ENCODE results near the gene OTULINL.
"Not testable (repeated sequence)": the region's sequence is repeated elsewhere in the genome, so short reads cannot be mapped to it uniquely, and the experiment has no call there.

Gene OTULINL

GRCh38 chr5:14581106-14581890, at the start of gene OTULINL:
Gene OTULINL (plus strand): TSS chr5:14581792. CDS start chr5:14581895, 103 bp downstream.
- DNase-seq (ENCODE audit: low read depth, low spot score): no peak

DNA sequence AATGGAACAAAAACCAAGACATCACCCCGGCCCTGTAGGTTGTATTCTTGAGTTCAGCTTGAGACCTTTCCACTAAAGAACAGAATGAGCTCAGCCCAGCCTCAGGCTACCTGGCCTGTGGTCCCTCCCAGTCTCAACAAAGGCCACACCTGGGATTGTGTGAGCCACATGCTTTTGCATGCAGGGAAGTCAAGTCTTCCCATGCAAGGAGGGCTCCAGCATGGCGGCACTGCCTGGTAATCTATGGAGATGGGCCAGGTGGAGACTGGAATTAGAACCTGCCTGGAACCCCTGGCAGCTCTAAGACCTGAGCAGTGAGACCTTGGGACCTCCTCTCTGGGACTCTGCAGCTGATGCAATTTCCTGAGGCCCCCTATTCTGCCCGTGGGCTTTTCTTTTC, 49.4 kb upstream of the OTULINL start:
- DNase-seq (ENCODE audit: low read depth, low spot score): no peak

DNA sequence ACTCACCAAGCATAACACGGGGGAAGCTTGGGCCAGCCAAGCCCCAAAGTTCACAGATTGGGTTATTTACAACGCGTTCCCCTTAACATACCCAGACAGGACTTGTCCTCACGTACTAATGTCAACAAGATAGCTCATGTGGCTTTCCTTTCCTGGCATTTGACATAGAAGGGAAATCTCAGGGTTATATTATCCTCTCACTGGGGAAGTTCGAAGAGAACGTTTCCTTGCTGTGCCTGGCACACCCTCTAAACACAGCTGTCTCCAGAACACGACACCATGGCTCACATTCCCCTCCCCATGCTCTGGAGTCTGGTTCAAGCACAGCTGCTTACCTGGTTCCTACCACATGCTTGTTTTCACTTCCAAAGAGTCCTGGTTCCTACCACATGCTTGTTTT, 46.8 kb upstream of the OTULINL start:
- no peak for DNase-seq (ENCODE audit: low read depth, low spot score)

DNA sequence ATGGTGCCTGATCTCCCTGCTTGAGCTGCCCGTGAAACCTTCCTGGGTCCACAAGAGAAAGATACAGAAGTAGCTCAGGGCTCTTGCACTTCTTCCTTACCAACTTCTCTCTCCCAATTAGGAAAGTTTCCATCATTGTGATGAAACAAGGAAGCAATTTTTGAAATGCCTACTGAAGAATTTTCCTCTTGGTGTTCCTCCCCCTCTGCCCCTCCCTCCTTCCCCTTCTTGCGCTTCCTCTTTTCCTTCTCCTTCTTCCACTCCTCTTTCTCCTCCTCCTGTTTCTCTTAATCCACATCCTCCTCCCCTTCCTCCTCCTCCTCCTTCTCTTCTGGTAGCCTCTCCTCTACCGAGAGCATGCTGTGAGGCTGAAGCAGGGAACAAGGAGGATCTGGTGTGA, 36.3 kb upstream of the OTULINL start:
- DNase-seq (ENCODE audit: low read depth, low spot score): no peak

DNA sequence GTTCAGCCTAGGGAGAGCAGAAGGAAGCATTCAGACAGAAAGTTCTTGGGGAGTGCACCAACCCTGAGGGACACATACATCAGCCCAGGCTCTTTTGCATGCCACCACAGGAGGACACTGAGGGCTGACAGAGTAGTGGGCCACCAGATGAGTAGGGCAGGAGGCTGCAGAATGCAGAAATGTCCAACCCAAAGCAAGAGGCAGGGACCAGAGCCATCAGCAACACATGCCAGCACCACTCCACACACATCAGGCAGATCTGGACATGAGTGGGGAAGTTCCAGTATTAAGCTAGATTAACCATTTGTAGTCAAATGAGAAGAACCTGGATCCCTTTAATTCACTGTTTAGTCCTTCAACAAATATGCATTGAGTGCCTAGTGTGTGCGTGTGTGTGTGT, 35.7 kb upstream of the OTULINL start:
- no peak for DNase-seq (ENCODE audit: low read depth, low spot score)

DNA sequence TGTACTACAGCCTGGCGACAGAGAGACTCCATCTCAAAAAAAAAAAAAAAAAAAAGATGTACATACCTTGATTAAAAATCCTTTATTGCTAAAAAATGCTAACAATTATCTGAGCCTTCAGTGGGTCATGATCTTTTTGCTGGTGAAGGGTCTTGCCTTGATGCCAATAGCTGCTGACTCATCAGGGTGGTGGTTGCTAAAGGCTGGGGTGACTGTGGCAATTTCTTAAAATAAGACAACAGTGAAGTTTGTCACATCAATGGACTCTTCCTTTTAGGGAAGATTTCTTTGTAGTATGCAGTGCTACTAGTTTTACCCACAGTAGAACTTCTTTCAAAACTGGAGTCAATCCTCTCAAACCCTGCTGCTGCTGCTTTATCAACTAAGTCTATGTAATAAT, 33.9 kb upstream of the OTULINL start:
- no peak for DNase-seq (ENCODE audit: low read depth, low spot score)

DNA sequence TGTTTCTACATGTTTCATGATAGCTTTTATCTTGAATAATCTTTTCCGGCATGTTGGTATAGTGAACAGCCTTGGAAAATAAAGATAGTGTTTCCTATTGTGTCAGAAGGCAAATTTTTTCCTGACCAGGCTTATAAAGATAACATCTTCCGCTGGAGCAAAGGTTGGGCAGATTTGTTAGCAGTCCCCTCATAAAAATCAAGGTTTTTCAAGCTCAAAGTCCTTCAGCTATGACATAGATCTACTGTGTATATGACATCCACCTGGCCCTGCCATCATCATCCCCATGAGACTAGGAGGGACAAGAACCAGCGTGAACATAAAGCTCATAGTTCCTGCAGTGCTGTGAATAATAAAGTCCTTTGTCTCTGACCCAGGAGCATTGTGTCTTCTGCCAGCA, 30.4 kb upstream of the OTULINL start:
- DNase-seq (ENCODE audit: low read depth, low spot score): no peak

GRCh38 chr5:14552017-14552416, 29.6 kb upstream of the OTULINL start:
- no peak for DNase-seq (ENCODE audit: low read depth, low spot score)

- not testable (repeated sequence) for DNase-seq (ENCODE audit: low read depth, low spot score)
Measured at GRCh38 chr5:14554288-14554687, 27.3 kb upstream of the OTULINL start.

DNA sequence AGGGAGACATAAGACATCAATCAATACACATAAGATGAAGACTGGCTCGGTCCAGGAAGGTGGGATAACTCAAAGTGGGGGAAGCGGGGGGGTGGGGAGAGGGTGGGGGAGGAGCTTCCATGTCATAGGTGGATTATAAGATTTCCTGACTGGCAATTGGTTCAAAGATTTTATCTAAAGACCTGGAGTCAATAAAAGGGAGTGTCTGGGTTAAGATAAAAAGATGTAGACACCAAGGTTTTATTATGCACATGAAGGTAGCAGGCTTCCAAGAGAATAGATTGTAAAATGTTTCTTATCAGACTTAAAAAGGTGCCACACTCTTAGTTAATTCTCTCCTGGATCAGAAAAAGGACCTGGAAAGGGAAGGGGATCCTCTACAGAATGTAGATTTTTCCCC, 25.6 kb upstream of the OTULINL start:
- DNase-seq (ENCODE audit: low read depth, low spot score): no peak

DNA sequence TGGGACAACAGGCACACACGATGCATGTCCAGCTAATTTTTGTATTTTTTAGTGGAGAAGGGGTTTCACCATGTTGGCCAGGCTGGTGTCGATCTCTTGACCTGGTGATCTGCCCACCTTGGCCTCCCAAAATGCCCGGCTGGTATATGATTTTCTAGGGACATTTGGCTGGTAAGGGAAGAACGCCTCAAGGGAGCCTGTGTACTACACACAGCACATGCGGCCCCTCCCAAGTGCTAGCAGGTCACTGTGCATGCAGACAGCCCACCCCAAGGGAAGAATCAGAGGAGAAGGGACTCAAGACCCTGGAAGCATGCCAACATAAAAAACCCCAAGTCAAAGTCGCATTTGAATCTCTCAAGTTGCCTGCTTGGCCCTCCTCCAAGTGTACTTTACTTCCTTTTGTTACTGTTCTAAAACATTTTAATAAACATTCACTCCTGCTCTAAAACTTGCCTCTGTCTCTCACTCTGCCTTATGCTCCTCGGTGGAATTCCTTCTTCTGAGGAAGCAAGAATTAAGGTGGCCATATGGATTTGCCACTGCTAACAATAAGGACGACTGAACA, 24.3 kb upstream of the OTULINL start:
- no peak for DNase-seq (ENCODE audit: low read depth, low spot score)

GRCh38 chr5:14557791-14558415, 23.7 kb upstream of the OTULINL start:
- DNase-seq (ENCODE audit: low read depth, low spot score): no peak

- DNase-seq (ENCODE audit: low read depth, low spot score): no peak
Measured at GRCh38 chr5:14560091-14560595, 21.4 kb upstream of the OTULINL start.

- no peak for DNase-seq (ENCODE audit: low read depth, low spot score)
Measured at GRCh38 chr5:14561741-14562140, 19.9 kb upstream of the OTULINL start.

- DNase-seq (ENCODE audit: low read depth, low spot score): no peak
Measured at GRCh38 chr5:14568333-14568732, 13.3 kb upstream of the OTULINL start.

GRCh38 chr5:14569948-14570691, 11.5 kb upstream of the OTULINL start:
- no peak for DNase-seq (ENCODE audit: low read depth, low spot score)

DNA sequence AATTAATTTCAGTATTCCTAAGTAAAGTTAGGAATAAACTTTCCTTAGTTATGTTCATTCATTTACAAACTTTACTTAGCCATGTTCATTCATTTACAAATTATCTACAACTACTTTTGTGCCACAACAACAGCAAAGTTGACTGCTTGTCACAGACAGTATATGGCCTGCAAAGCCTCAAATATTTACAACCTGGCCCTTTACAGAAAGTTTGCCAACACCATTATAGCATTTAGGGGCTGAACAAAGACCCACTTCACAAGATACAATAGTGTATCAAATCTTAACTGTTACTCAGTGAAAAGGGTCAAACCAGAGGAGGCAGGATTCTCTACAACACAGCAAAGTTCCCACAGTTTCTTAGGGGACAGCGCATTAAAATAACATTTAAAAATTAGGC, 9.7 kb upstream of the OTULINL start:
- DNase-seq (ENCODE audit: low read depth, low spot score): no peak

DNA sequence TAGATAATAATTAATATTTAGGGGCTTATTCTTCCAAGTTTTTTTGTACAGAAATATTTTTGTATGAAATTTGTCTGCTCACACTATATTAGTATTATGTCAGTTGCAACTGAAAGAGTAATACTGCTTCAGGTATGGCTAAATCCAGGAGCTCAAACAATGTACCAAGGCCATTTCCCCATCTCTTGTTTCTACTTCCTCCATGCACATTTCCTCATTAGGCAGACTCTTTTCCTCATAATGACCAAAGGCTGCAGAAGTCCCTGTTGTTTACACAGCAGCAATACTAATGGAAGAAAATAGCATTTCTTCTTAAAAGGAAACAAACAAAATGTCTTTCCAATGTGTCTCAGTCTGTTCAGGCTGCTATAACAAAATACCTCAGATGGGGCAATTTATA, 9.2 kb upstream of the OTULINL start:
- no peak for DNase-seq (ENCODE audit: low read depth, low spot score)

- DNase-seq (ENCODE audit: low read depth, low spot score): no peak
Measured at GRCh38 chr5:14572836-14573235, 8.8 kb upstream of the OTULINL start.

- no peak for DNase-seq (ENCODE audit: low read depth, low spot score)
Measured at GRCh38 chr5:14574096-14574495, 7.5 kb upstream of the OTULINL start.

GRCh38 chr5:14574891-14575508, 6.6 kb upstream of the OTULINL start:
- DNase-seq (ENCODE audit: low read depth, low spot score): no peak

- no peak for DNase-seq (ENCODE audit: low read depth, low spot score)
Measured at GRCh38 chr5:14576206-14576605, 5.4 kb upstream of the OTULINL start.
